ENCODE data around the gene BAIAP2L2. TPM values are rescaled to one million over a fixed set of nuclear protein-coding genes. Genes with fewer than 3 reads are reported as not detected.

Gene BAIAP2L2
- total and polyA plus RNA-seq, 10 of the 15 experiments (the other 5 are each of a cell fraction or from before 2014, with no cell fraction given) = 0.08 to 0.38 (median 0.14) TPM; not detected in 6

DNA sequence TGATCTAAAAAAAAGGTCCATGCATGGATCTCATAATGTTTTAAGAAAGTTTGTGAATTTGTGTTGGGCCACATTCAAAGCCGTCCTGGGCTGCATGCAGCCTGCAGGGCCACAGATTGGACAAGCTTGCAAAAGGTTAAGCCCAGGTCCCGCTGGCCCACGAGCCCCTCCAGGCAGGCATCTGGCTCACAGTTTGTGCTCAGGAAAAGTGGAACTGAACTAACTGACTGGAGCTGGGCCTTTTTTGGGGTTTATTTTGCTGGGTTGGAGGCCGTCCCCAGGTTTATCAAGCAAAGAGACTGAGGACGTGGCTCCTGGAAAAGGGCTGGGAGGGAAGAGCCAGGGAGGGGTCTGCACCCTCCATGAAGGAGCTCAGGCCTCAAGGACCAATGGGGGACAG is 32.1 kb upstream of the BAIAP2L2 start (continued):
- TF ChIP-seq, protein P1, sequence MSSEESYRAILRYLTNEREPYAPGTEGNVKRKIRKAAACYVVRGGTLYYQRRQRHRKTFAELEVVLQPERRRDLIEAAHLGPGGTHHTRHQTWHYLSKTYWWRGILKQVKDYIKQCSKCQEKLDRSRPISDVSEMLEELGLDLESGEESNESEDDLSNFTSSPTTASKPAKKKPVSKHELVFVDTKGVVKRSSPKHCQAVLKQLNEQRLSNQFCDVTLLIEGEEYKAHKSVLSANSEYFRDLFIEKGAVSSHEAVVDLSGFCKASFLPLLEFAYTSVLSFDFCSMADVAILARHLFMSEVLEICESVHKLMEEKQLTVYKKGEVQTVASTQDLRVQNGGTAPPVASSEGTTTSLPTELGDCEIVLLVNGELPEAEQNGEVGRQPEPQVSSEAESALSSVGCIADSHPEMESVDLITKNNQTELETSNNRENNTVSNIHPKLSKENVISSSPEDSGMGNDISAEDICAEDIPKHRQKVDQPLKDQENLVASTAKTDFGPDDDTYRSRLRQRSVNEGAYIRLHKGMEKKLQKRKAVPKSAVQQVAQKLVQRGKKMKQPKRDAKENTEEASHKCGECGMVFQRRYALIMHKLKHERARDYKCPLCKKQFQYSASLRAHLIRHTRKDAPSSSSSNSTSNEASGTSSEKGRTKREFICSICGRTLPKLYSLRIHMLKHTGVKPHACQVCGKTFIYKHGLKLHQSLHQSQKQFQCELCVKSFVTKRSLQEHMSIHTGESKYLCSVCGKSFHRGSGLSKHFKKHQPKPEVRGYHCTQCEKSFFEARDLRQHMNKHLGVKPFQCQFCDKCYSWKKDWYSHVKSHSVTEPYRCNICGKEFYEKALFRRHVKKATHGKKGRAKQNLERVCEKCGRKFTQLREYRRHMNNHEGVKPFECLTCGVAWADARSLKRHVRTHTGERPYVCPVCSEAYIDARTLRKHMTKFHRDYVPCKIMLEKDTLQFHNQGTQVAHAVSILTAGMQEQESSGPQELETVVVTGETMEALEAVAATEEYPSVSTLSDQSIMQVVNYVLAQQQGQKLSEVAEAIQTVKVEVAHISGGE (CRISPR knock-in tag; IDR thresholded peaks at IDR 0.05) = no peak

DNA sequence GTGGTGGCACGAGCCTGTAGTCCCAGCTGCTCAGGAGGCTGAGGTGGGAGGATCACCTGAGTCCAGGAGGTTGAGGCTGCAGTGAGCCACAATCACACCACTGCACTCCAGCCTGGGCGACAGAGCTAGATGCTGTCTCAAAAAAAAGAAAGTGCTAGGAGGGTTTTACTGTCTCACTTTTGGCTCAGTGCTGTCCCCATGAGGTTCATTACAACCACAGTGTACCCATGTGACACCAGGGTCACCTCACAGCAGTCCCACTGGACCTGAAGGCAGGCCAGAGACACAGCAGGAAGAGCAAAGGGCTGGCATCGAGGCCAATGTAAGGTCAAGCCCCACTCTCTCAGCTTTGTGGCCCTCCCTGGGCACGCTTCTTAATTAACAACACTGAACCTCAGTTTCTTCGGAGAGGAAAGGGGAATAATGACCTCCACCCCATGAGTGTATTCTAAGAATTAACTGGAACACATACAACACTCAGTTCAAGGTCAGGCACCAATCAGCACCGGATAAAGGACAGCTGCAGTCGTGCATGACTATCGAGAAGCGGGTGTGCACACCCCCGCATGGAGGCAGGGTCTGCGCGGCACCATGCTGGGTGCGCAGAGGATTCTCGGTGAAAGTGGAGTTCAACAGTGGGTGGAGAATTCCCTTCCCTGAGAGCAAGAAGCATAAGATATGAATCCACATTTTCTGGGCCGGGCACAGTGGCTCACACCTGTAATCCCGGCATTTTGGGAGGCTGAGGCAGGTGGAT is 30.9 kb upstream of the BAIAP2L2 start:
- intact Hi-C loops (cut with micrococcal nuclease; ENCODE audit: unreplicated experiment) = no loop called here
- H2AFZ ChIP-seq (ENCODE audit: control insufficient read depth, low read depth, low read length) = no peak overlapping the region
- WGBS (ENCODE audit: insufficient coverage, insufficient replicate concordance, low lambda C conversion rate, missing lambda C conversion rate) = 89% methylated on average over 16 of the region's 16 CpGs
- no peaks in the 10 kb centered on the region for H3K79me2 ChIP-seq (ENCODE audit: control insufficient read depth, insufficient read depth, low read length)
- peaks cover 1 to 3% of the 10 kb centered on the region in 2 experiments; a peak in 2 of 4 replicates for H3K36me3 ChIP-seq (ENCODE audit: control insufficient read depth in 2 of 2, insufficient read depth in 2 of 2, low read length in 1 of 2)
- POLR2A ChIA-PET = interaction anchor here (1.2 kb wide), 1 partner anchor 9 kb away, joined by 3 read pairs; no protein-coding TSS in a partner anchor
- DNase-seq (ENCODE audit: low read depth, low spot score) (no peak), ATAC-seq (no peak), FAIRE-seq (no peak)
- no peak overlapping the region for H3K27ac ChIP-seq (ENCODE audit: control insufficient read depth, insufficient read depth)
- no peak overlapping the region for H3K4me3 ChIP-seq
- H3K27me3 ChIP-seq (replicated peaks in 1 of 2; ENCODE audit: control insufficient read depth in 2 of 2, insufficient read depth in 2 of 2, low read length in 1 of 2) = no peaks in the 10 kb centered on the region
- no peaks in the 10 kb centered on the region for H3K4me1 ChIP-seq (ENCODE audit: control insufficient read depth, insufficient read depth, low read length)
- no peak overlapping the region for H3K4me2 ChIP-seq (ENCODE audit: control insufficient read depth, insufficient read depth)
- RAD21 ChIA-PET (ENCODE audit: unreplicated experiment) = no interaction called here
- CTCF ChIA-PET = interaction anchor here (0.6 to 1.3 kb wide), 3 partner anchors 89 to 207 kb away, joined by 3 to 9 read pairs (median 4); no protein-coding TSS in a partner anchor
- H3K9ac ChIP-seq (ENCODE audit: control insufficient read depth, insufficient read depth, low read length) = no peak overlapping the region
- H4K20me1 ChIP-seq (ENCODE audit: control insufficient read depth, insufficient read depth) = no peaks in the 10 kb centered on the region
- H3K9me3 ChIP-seq (replicated peaks; ENCODE audit: control insufficient read depth, insufficient read depth, low read length) = no peaks in the 10 kb centered on the region
- in situ Hi-C loops (cut with MboI) = no loop called here
- SMC1A ChIA-PET (ENCODE audit: uncharacterized antibody, unreplicated experiment) = no interaction called here
- BruUV-seq (replicated peaks) = no TSS peak
- TF ChIP-seq SMC3 (IDR thresholded peaks at IDR 0.05; ENCODE audit: borderline replicate concordance, low read length) = no peak
- TF ChIP-seq, protein P2, sequence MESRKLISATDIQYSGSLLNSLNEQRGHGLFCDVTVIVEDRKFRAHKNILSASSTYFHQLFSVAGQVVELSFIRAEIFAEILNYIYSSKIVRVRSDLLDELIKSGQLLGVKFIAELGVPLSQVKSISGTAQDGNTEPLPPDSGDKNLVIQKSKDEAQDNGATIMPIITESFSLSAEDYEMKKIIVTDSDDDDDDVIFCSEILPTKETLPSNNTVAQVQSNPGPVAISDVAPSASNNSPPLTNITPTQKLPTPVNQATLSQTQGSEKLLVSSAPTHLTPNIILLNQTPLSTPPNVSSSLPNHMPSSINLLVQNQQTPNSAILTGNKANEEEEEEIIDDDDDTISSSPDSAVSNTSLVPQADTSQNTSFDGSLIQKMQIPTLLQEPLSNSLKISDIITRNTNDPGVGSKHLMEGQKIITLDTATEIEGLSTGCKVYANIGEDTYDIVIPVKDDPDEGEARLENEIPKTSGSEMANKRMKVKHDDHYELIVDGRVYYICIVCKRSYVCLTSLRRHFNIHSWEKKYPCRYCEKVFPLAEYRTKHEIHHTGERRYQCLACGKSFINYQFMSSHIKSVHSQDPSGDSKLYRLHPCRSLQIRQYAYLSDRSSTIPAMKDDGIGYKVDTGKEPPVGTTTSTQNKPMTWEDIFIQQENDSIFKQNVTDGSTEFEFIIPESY (IDR thresholded peaks at IDR 0.05) = no peak
- TF ChIP-seq SUZ12 (IDR thresholded peaks at IDR 0.05; ENCODE audit: unreplicated experiment) = no peak
- TF ChIP-seq SUPT20H (IDR thresholded peaks at IDR 0.05; ENCODE audit: borderline replicate concordance, control insufficient read depth, low read depth, low read length) = no peak
- TF ChIP-seq CREM (IDR thresholded peaks at IDR 0.05; ENCODE audit: low read depth) = no peak
- TF ChIP-seq TAF1 (IDR thresholded peaks at IDR 0.05; ENCODE audit: borderline replicate concordance, low read depth, low read length) = no peak
- TF ChIP-seq ATF7 (IDR thresholded peaks at IDR 0.05; ENCODE audit: low read depth) = no peak
- TF ChIP-seq, protein P3, sequence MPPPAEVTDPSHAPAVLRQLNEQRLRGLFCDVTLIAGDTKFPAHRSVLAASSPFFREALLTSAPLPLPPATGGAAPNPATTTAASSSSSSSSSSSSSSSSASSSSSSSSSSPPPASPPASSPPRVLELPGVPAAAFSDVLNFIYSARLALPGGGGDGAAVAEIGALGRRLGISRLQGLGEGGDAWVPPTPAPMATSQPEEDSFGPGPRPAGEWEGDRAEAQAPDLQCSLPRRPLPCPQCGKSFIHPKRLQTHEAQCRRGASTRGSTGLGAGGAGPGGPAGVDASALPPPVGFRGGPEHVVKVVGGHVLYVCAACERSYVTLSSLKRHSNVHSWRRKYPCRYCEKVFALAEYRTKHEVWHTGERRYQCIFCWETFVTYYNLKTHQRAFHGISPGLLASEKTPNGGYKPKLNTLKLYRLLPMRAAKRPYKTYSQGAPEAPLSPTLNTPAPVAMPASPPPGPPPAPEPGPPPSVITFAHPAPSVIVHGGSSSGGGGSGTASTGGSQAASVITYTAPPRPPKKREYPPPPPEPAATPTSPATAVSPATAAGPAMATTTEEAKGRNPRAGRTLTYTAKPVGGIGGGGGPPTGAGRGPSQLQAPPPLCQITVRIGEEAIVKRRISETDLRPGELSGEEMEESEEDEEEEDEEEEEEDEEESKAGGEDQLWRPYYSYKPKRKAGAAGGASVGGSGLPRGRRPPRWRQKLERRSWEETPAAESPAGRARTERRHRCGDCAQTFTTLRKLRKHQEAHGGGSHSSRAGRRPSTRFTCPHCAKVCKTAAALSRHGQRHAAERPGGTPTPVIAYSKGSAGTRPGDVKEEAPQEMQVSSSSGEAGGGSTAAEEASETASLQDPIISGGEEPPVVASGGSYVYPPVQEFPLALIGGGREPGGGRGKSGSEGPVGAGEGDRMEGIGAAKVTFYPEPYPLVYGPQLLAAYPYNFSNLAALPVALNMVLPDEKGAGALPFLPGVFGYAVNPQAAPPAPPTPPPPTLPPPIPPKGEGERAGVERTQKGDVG (CRISPR knock-in tag; IDR thresholded peaks at IDR 0.05) = no peak
- no peak for TF ChIP-seq GABPA (IDR thresholded peaks at IDR 0.05; ENCODE audit: low read depth)

Data from GM12878 (cell line).